Choroid plexus epithelial cell (primary cell): ENCODE data around the gene HNRNPAB.

Experiments
- DNase-seq: peaks from one replicate; pipeline ENCODE4 v3.0.0-alpha.2; 2010; ENCODE audit warnings: low read depth
- H3K4me3 ChIP-seq: 2 replicates; pipeline ENCODE4 v1.5.1; 2011; ENCODE audit warnings: low read depth, mild to moderate bottlenecking, control low read depth, low read length, moderate library complexity
- TF ChIP-seq, protein P1 (sequence below): conservative IDR thresholded peaks from 2 replicates; pipeline ENCODE4 v1.5.1; 2011; ENCODE audit warnings: low read depth, mild to moderate bottlenecking, control low read depth, inconsistent platforms, low read length, moderate library complexity

Gene HNRNPAB

DNA sequence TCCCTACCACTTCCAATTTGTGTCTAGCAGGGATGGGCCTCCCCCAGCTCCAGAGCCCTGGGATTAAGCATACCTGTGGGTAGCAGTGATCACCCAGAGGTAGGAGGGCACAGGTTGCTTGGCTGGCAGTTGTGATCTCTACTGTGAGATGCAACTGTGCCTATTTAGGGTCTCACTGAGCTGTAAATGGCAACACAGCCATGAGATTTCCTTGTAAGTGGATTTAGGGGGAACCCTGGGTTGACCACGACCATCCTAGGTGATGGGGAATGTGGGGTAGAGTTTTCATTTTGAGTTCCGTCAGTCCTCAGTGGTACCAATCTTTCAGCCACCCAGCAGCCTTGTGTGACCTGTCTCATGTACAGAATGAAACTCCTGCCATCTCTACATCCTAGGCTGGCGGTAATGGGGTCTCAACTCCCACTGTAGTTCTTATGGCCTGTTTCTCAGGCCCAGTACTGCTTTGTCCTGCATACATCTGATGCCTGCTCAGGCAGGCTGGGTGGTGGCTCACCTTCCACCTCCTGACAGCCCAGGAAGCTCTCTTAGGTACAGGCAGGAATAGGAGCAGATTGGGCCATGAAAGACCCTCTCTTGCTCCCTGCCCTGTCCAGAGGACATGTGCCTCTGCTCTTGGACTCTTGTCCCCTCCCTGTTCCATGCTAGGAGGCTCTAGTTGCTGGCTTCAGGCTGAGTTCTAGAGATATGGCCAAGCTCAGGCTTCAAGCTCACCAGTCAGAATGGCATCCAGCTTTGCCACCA lies 8.1 kb downstream of the HNRNPAB start:
- TF ChIP-seq, protein P1, sequence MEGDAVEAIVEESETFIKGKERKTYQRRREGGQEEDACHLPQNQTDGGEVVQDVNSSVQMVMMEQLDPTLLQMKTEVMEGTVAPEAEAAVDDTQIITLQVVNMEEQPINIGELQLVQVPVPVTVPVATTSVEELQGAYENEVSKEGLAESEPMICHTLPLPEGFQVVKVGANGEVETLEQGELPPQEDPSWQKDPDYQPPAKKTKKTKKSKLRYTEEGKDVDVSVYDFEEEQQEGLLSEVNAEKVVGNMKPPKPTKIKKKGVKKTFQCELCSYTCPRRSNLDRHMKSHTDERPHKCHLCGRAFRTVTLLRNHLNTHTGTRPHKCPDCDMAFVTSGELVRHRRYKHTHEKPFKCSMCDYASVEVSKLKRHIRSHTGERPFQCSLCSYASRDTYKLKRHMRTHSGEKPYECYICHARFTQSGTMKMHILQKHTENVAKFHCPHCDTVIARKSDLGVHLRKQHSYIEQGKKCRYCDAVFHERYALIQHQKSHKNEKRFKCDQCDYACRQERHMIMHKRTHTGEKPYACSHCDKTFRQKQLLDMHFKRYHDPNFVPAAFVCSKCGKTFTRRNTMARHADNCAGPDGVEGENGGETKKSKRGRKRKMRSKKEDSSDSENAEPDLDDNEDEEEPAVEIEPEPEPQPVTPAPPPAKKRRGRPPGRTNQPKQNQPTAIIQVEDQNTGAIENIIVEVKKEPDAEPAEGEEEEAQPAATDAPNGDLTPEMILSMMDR: no peak
- no peak overlapping the region for H3K4me3 ChIP-seq
- no peak for DNase-seq

DNA sequence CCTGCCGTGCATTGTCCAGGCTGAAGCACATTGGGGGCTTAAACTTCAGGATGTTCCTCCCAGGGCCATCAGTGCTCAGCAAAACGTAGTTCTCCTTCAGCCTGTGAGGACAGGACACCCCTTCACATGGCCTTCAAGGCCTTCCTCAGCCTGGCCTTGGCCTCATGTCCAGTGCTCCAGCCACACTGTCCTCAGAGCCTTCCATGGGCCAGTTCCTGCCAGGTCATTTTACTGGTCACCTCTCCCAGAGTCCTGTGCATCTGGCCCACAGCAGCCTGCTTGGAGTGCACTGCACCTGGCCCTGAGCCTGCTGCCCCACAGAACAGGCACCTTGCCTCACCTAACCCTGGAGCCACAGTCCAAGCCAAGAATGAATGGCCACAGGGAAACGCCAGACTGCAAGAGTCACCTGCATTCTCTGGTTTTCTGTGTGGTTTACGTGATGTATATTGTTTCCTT lies 8.7 kb downstream of the HNRNPAB start:
- no peak overlapping the region for H3K4me3 ChIP-seq
- no peak for DNase-seq
- TF ChIP-seq, protein P1: no peak

DNA sequence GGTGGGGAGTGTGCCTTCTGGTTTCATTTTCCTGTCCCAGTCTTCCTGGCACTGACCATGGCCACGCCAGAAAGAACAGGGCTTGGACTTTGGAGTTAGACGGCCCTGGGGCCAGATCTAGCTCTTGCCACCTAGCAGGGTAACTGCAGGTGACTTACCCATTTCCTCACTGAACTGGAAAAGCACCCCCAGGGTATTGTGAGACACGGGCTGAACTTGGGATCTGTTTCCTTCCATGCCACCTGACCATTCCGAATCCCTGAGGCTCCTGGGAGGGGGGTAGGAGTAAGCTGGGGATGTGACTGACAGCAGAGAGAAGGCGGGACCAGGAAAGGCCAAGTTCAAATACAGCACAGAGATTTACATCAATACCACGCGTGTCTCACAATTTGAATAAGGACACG lies 9.4 kb downstream of the HNRNPAB start:
- TF ChIP-seq, protein P1: no peak
- H3K4me3 ChIP-seq: no peak overlapping the region
- DNase-seq: no peak

DNA sequence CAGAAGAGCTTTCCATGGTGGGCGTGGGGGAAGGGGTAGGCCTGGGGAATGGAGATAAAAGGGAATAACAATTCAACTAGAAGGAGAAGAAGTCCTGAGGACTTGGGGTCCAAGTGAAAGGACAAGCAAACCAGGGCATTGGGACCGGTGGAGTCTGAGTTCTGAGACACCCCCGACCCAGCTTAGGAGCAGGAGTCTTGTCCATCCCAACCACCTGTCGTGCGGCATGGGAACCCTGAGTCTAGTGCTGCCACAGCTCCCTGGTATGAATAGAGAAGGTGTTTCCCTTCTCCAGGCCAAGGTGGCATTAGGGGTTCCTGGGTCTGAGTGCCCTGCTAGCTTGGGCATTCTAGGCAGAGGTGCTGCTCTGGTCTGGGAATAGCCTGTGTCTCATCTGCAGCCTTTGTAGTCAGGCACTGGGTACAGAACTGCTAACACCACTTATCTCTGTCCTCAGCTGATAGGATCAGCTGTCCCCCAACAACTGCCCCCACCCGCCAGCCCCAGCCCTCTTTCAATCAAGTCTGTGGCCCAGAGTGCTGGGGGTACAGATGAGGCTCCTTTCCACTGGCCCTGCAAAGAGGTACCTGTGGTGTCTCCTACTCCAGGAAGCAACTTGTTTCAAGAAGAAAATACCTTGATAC lies 9.9 kb downstream of the HNRNPAB start:
- TF ChIP-seq, protein P1: no peak
- H3K4me3 ChIP-seq: no peak overlapping the region
- no peak for DNase-seq

DNA sequence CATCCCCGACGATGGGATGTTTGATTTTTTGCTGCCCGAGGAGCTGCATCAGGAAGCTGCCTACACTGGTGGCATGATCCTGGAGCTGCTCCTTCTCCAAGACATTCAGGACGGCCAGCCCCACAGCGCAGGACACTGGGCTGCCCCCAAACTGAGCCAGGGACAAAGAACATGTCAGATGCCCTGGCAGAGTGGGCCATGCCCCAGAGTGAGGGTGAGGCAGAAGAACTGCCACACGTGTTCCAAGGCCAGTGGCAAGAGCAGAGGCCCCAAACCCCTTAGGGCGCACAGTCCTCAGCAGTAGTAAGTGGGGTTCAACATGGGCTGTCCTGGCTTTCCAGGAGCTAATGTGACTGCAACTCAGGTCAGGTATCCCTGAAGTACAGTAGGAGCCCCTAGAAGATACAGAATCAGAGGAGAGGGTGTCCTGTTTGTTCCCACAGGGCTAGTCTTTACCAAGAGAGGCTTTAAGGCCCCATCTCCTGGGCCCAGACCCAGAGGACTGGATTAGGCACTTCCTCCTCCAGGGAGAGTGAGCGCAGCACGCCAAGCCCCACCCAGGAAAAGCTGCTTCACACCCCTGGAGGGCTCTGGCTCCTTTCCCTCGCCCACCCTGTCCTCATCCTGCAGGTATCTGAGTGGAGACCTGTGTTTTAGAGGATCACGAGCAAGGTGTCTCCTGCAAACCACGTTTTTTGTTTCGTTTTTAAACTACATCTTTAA lies 11.1 kb downstream of the HNRNPAB start:
- DNase-seq: no peak
- TF ChIP-seq, protein P1: no peak
- H3K4me3 ChIP-seq: no peak overlapping the region

DNA sequence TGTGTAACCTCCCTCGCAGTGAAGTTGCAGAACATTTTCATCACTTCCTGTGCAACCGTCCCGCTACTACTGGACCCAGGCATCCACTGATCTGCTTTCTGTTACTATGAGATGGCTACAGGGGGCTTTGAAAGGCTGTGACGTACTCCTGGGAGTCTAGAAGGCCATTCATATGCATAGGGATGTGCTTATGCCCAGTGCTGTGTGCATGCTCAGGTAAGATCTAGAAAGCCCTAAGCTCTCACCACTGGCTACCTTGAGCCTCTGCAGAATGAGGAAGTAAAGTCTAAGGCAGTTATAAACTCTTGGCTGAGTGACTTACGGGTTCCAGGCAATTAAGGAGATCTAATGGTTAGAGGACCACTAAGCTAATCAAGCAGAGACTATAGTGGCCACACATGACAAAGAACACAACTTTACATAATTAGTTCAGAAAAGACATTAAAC lies 11.8 kb downstream of the HNRNPAB start:
- DNase-seq: no peak
- no peak overlapping the region for H3K4me3 ChIP-seq
- TF ChIP-seq, protein P1: no peak
